Natural killer cell (primary cell): Measurements from ENCODE around the gene SPPL2C. TPM values are rescaled to one million over a fixed set of nuclear protein-coding genes. Genes with fewer than 3 reads are reported as not detected.

Experiments
- ATAC-seq, 3 donors: fragments of 150-1000 bp in 2 of 3; fragments of 200-7000 bp in 1 of 3; cut with Tn5 transposase; 1 replicate in 1 of 3; 2 replicates in 2 of 3; pipeline ENCODE4 v1.10.0; 2021; ENCODE audit warnings: mild to moderate bottlenecking in 2 of 3, moderate library complexity in 2 of 3
- DNase-seq, 2 donors: peaks; one replicate each; pipeline versions ENCODE4 v3.0.0 to v3.0.0-alpha.2; 2013 to 2021; ENCODE audit warnings: mixed read lengths in 1 of 2
- H3K27ac ChIP-seq: one replicate; pipeline ENCODE4 v1.5.1; 2013; ENCODE audit warnings: mild to moderate bottlenecking, low read length
- H3K27me3 ChIP-seq: one replicate; pipeline ENCODE4 v1.6.1; 2013; ENCODE audit warnings: low read length; ENCODE audit not compliant: control insufficient read depth, insufficient read depth
- H3K36me3 ChIP-seq: one replicate; pipeline ENCODE4 v1.6.1; 2013; ENCODE audit warnings: low read length; ENCODE audit not compliant: control insufficient read depth, insufficient read depth
- H3K4me1 ChIP-seq: one replicate; pipeline ENCODE4 v1.6.1; 2013; ENCODE audit warnings: low read length; ENCODE audit not compliant: control insufficient read depth, insufficient read depth
- H3K4me3 ChIP-seq: one replicate; pipeline ENCODE4 v1.5.1; 2013; ENCODE audit warnings: low read length
- H3K9me3 ChIP-seq: one replicate; pipeline ENCODE4 v1.6.1; 2013; ENCODE audit warnings: low read length; ENCODE audit not compliant: control insufficient read depth, insufficient read depth
- H3K27ac Mint-ChIP-seq, 2 donors: one replicate each; pipeline ENCODE4 v1.8.0; 2022; ENCODE audit warnings: mild to moderate bottlenecking in 2 of 2, mixed read lengths in 2 of 2, moderate library complexity in 1 of 2
- H3K27me3 Mint-ChIP-seq, 2 donors: one replicate each; pipeline ENCODE4 v1.8.0; 2022; ENCODE audit warnings: low read depth in 2 of 2, mixed read lengths in 2 of 2
- H3K36me3 Mint-ChIP-seq: one replicate; pipeline ENCODE4 v1.8.0; 2022; ENCODE audit warnings: mixed read lengths
- H3K4me1 Mint-ChIP-seq, 2 donors: one replicate each; pipeline ENCODE4 v1.8.0; 2022; ENCODE audit warnings: mixed read lengths in 2 of 2
- H3K4me3 Mint-ChIP-seq: one replicate; pipeline ENCODE4 v1.8.0; 2022; ENCODE audit warnings: mild to moderate bottlenecking, moderate library complexity, mixed read lengths
- H3K9me3 Mint-ChIP-seq, 2 donors: one replicate each; pipeline ENCODE4 v1.8.0; 2022; ENCODE audit warnings: mixed read lengths in 2 of 2
- CTCF ChIP-seq: fragments of 200-600 bp; IDR thresholded peaks from one replicate; pipeline ENCODE4 v1.8.0; 2022; ENCODE audit warnings: antibody characterized with exemption
- WGBS: methylation state at CpG from one replicate; pipeline ENCODE4 v1.1.7; 2013; ENCODE audit warnings: missing lambda C conversion rate; ENCODE audit not compliant: insufficient coverage; 5-methylcytosine and 5-hydroxymethylcytosine counted together
- intact Hi-C: fragments of 100-400 bp; cut with micrococcal nuclease; formaldehyde crosslinking; loops from one replicate; pipeline ENCODE4 v1.14.2; 2022
- total RNA-seq, 4 donors: library from RNA; stranded (reverse); fragments of 120-200 nt in 1 of 4; gene quantifications; one replicate each; pipeline versions ENCODE4 v1.2.3 to v1.2.4, GENCODE V29; 2013 to 2022

Gene SPPL2C
- total RNA-seq, 3 donors from 2014 or later (not counting 1 experiment from before 2014, with no cell fraction given), result not detected

- H3K9me3 ChIP-seq, result no peaks in the 10 kb centered on the region
- Mint-ChIP-seq H3K4me3 (no peak overlapping the region), H3K36me3 (no peaks in the 10 kb centered on the region), H3K27ac (no peak overlapping the region), H3K9me3 (no peaks in the 10 kb centered on the region), H3K4me1 (no peaks in the 10 kb centered on the region), H3K27me3 (peaks cover 0 to 3% of the 10 kb centered on the region in 2 donors)
- no peak overlapping the region for H3K27ac ChIP-seq
- no peak for TF ChIP-seq CTCF
- DNase-seq (no peak), ATAC-seq (no peak)
- no peaks in the 10 kb centered on the region for H3K36me3 ChIP-seq
- 90% methylated on average over 16 of the region's 16 CpGs for WGBS
- intact Hi-C loops, result no loop called here
- H3K4me3 ChIP-seq, result no peak overlapping the region
- no peaks in the 10 kb centered on the region for H3K27me3 ChIP-seq
- H3K4me1 ChIP-seq, result no peaks in the 10 kb centered on the region
Observed at GRCh38 chr17:45826919-45827588, 17.6 kb upstream of the SPPL2C start.

- Mint-ChIP-seq H3K27me3 (peaks cover 0 to 3% of the 10 kb centered on the region in 2 donors), H3K4me3 (no peak overlapping the region), H3K9me3 (no peaks in the 10 kb centered on the region), H3K4me1 (no peaks in the 10 kb centered on the region), H3K27ac (no peak overlapping the region), H3K36me3 (no peaks in the 10 kb centered on the region)
- no peaks in the 10 kb centered on the region for H3K4me1 ChIP-seq
- H3K36me3 ChIP-seq, result no peaks in the 10 kb centered on the region
- no peak for ATAC-seq
- H3K27ac ChIP-seq, result no peak overlapping the region
- no peaks in the 10 kb centered on the region for H3K27me3 ChIP-seq
- no peak for DNase-seq
- no peak overlapping the region for H3K4me3 ChIP-seq
- no peak for TF ChIP-seq CTCF
- intact Hi-C loops, result no loop called here
- 69% methylated on average over 9 of the region's 9 CpGs for WGBS
- no peaks in the 10 kb centered on the region for H3K9me3 ChIP-seq
Observed at GRCh38 chr17:45828171-45828570, 16.5 kb upstream of the SPPL2C start.

GRCh38 chr17:45828582-45829133 lies 16.0 kb upstream of the SPPL2C start:
- Mint-ChIP-seq H3K9me3 (no peaks in the 10 kb centered on the region), H3K36me3 (no peaks in the 10 kb centered on the region), H3K27ac (no peak overlapping the region), H3K27me3 (peaks cover 0 to 4% of the 10 kb centered on the region in 2 donors), H3K4me1 (no peaks in the 10 kb centered on the region), H3K4me3 (no peak overlapping the region)
- no peak for TF ChIP-seq CTCF
- Histone ChIP-seq H3K4me3 (no peak overlapping the region), H3K27ac (no peak overlapping the region), H3K27me3 (no peaks in the 10 kb centered on the region), H3K4me1 (no peaks in the 10 kb centered on the region), H3K36me3 (no peaks in the 10 kb centered on the region), H3K9me3 (no peaks in the 10 kb centered on the region)
- intact Hi-C loops, result no loop called here
- DNase-seq (no peak), ATAC-seq (no peak)
- 83% methylated on average over 15 of the region's 15 CpGs for WGBS

- Histone ChIP-seq H3K27ac (no peak overlapping the region), H3K4me3 (no peak overlapping the region), H3K36me3 (no peaks in the 10 kb centered on the region), H3K9me3 (no peaks in the 10 kb centered on the region), H3K4me1 (no peaks in the 10 kb centered on the region), H3K27me3 (no peaks in the 10 kb centered on the region)
- DNase-seq, result no peak
- TF ChIP-seq CTCF, result no peak
- H3K27ac Mint-ChIP-seq, result no peak overlapping the region
- 79% methylated on average over 6 of the region's 6 CpGs for WGBS
- peaks cover 0 to 6% of the 10 kb centered on the region in 2 donors for H3K27me3 Mint-ChIP-seq
- no peak for ATAC-seq
- intact Hi-C loops, result no loop called here
- no peaks in the 10 kb centered on the region for H3K36me3 Mint-ChIP-seq
- no peaks in the 10 kb centered on the region for H3K9me3 Mint-ChIP-seq
- no peak overlapping the region for H3K4me3 Mint-ChIP-seq
- no peaks in the 10 kb centered on the region for H3K4me1 Mint-ChIP-seq
Observed at GRCh38 chr17:45833920-45834319, 10.8 kb upstream of the SPPL2C start.
